ENCODE data around the gene HDAC11. TPM values are rescaled to one million over a fixed set of nuclear protein-coding genes. Genes with fewer than 3 reads are reported as not detected.

The HDAC11 gene
- total RNA-seq, 2 donors from 2014 or later = 3.6 to 5.4 TPM

- H3K27me3 Mint-ChIP-seq = peaks cover 8% of the 10 kb centered on the region
- H3K9me3 Mint-ChIP-seq = no peaks in the 10 kb centered on the region
- H3K4me1 Mint-ChIP-seq = no peaks in the 10 kb centered on the region
- H3K27ac Mint-ChIP-seq = no peak overlapping the region
- H3K36me3 Mint-ChIP-seq (ENCODE audit: low read depth) = no peaks in the 10 kb centered on the region
- no peak overlapping the region for H3K4me3 Mint-ChIP-seq
- peak; percentile 88 for ATAC-seq (replicated peaks)
Observed at GRCh38 chr3:13461169-13462124, 18.7 kb upstream of the HDAC11 start.

DNA sequence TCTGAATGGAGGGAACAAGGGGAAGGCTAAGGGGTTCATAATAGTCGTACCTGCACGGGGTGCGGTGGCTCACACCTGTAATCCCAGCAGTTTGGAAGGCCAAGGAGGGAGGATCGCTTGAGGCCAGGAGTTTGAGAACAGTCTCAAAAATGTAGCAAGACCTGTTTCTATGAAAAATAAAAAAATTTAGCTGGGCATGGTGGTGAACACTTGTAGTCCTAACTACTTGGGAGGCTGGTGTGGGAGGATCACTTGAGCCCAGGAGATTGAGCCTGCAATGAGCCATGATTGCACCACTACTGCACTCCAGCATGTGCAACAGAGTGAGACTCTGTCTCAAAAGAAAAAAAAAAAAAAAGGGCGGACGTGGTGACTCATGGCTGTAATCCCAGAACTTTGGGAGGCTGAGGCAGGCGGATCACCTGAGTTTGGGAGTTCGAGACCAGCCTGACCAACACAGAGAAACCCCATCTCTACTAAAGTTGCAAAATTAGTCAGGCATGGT, 17.9 kb upstream of the HDAC11 start:
- no peaks in the 10 kb centered on the region for H3K9me3 Mint-ChIP-seq
- no peak for ATAC-seq (replicated peaks)
- H3K4me3 Mint-ChIP-seq = no peak overlapping the region
- H3K27me3 Mint-ChIP-seq = peaks cover 8% of the 10 kb centered on the region
- H3K36me3 Mint-ChIP-seq (ENCODE audit: low read depth) = no peaks in the 10 kb centered on the region
- no peak overlapping the region for H3K27ac Mint-ChIP-seq
- no peaks in the 10 kb centered on the region for H3K4me1 Mint-ChIP-seq

GRCh38 chr3:13462822-13463221, 17.3 kb upstream of the HDAC11 start:
- Mint-ChIP-seq H3K36me3 (ENCODE audit: low read depth) (no peaks in the 10 kb centered on the region), H3K27ac (no peak overlapping the region), H3K4me3 (no peak overlapping the region), H3K27me3 (peaks cover 8% of the 10 kb centered on the region), H3K9me3 (no peaks in the 10 kb centered on the region), H3K4me1 (no peaks in the 10 kb centered on the region)
- ATAC-seq (replicated peaks) = no peak

GRCh38 chr3:13463618-13464400, 16.3 kb upstream of the HDAC11 start:
- Mint-ChIP-seq H3K4me3 (no peak overlapping the region), H3K4me1 (no peaks in the 10 kb centered on the region), H3K9me3 (no peaks in the 10 kb centered on the region), H3K36me3 (ENCODE audit: low read depth) (no peaks in the 10 kb centered on the region), H3K27me3 (peaks cover 8% of the 10 kb centered on the region), H3K27ac (no peak overlapping the region)
- no peak for ATAC-seq (replicated peaks)

- Mint-ChIP-seq H3K4me3 (no peak overlapping the region), H3K27me3 (peaks cover 8% of the 10 kb centered on the region), H3K4me1 (no peaks in the 10 kb centered on the region), H3K9me3 (no peaks in the 10 kb centered on the region), H3K27ac (no peak overlapping the region), H3K36me3 (ENCODE audit: low read depth) (no peaks in the 10 kb centered on the region)
- ATAC-seq (replicated peaks) = no peak
Observed at GRCh38 chr3:13465236-13465873, 14.8 kb upstream of the HDAC11 start.

DNA sequence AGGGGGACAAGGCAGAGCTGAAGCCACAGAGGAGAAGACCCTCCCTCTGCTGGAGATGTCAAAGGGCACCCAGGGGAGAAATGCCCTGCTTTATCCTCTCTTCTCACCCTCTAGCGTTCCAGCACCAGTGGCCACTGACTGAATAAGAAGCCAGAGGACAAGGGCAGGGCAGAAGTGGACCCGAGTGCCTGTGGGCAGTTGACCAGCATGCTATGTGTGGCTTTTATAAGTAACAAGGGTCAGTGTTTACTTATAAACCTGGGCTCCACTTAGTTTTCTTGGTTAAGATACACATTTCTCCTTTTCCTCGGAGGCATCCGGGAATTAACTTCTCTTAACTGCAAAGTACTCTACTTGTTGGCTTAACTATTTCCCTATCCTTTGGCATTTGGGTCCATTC, 13.3 kb upstream of the HDAC11 start:
- H3K36me3 Mint-ChIP-seq (ENCODE audit: low read depth) = no peaks in the 10 kb centered on the region
- H3K27ac Mint-ChIP-seq = no peak overlapping the region
- H3K4me1 Mint-ChIP-seq = no peaks in the 10 kb centered on the region
- peaks cover 8% of the 10 kb centered on the region for H3K27me3 Mint-ChIP-seq
- ATAC-seq (replicated peaks) = no peak
- H3K9me3 Mint-ChIP-seq = no peaks in the 10 kb centered on the region
- H3K4me3 Mint-ChIP-seq = no peak overlapping the region

DNA sequence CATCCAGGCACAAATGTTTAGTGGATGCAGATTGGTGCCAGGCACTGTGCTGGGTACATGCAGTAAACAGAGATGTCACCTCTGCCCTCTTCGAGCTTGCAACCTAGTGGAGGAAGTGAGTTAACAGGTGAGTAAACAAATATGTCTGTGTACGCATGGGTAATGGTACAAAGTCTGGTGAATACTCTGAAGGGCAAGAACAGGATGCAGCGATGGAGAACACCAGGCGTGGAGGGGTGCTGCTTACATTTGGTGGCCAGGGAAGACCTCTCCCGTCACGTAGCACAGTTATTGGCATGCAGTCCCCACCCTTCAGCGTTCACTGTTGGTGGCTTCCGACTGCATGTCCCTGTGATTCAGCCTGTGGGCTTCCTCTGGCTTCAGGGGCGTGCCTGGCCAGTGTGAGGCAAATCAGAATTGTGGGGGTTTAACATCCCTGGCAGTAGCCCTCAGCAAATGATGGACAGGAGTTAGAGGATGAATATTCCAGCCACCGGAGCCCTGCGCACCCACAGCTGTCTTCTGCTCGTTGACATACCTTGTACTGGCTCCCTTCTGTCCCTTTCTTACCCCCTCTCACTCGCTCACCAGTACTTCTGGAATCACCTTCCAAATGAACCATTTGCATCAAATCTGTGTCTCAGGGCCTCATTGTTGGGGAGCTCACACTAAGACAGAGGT, 9.1 kb upstream of the HDAC11 start:
- ATAC-seq (replicated peaks) = no peak
- Mint-ChIP-seq H3K4me1 (no peaks in the 10 kb centered on the region), H3K4me3 (no peak overlapping the region), H3K27ac (no peak overlapping the region), H3K36me3 (ENCODE audit: low read depth) (no peaks in the 10 kb centered on the region), H3K9me3 (no peaks in the 10 kb centered on the region), H3K27me3 (no peaks in the 10 kb centered on the region)

GRCh38 chr3:13472286-13472685, 7.8 kb upstream of the HDAC11 start:
- no peak for ATAC-seq (replicated peaks)
- H3K27ac Mint-ChIP-seq = no peak overlapping the region
- no peaks in the 10 kb centered on the region for H3K9me3 Mint-ChIP-seq
- H3K4me1 Mint-ChIP-seq = no peaks in the 10 kb centered on the region
- no peak overlapping the region for H3K4me3 Mint-ChIP-seq
- no peaks in the 10 kb centered on the region for H3K36me3 Mint-ChIP-seq (ENCODE audit: low read depth)
- no peaks in the 10 kb centered on the region for H3K27me3 Mint-ChIP-seq

DNA sequence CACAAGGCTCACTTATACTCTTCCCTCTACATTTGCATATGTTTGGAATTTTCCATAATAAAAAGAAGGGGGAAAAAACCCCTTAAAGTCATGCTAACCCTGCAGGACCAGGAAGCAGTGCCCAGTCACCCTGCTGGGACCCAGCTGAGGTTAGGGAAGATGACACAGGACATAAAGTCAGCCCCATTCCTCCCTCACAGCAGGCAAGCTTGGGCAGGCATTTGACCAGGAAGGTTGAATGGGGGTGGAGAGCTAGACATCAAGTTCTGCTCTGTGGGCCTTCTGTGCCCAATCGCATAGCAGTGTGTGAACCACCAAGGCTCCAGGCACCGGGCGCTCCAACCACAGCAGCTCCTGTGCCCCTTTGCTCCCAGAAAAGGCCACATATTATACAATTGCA, 7.1 kb upstream of the HDAC11 start:
- ATAC-seq (replicated peaks) = no peak
- no peaks in the 10 kb centered on the region for H3K27me3 Mint-ChIP-seq
- no peak overlapping the region for H3K27ac Mint-ChIP-seq
- H3K4me3 Mint-ChIP-seq = no peak overlapping the region
- H3K36me3 Mint-ChIP-seq (ENCODE audit: low read depth) = no peaks in the 10 kb centered on the region
- H3K4me1 Mint-ChIP-seq = no peaks in the 10 kb centered on the region
- no peaks in the 10 kb centered on the region for H3K9me3 Mint-ChIP-seq

GRCh38 chr3:13474021-13474420, 6.1 kb upstream of the HDAC11 start:
- Mint-ChIP-seq H3K27ac (no peak overlapping the region), H3K9me3 (no peaks in the 10 kb centered on the region), H3K27me3 (no peaks in the 10 kb centered on the region), H3K4me3 (no peak overlapping the region), H3K4me1 (no peaks in the 10 kb centered on the region), H3K36me3 (ENCODE audit: low read depth) (no peaks in the 10 kb centered on the region)
- no peak for ATAC-seq (replicated peaks)

GRCh38 chr3:13474776-13475303, 5.3 kb upstream of the HDAC11 start:
- Mint-ChIP-seq H3K4me3 (no peak overlapping the region), H3K4me1 (no peaks in the 10 kb centered on the region), H3K36me3 (ENCODE audit: low read depth) (no peaks in the 10 kb centered on the region), H3K27me3 (no peaks in the 10 kb centered on the region), H3K9me3 (no peaks in the 10 kb centered on the region), H3K27ac (no peak overlapping the region)
- no peak for ATAC-seq (replicated peaks)

- Mint-ChIP-seq H3K9me3 (no peaks in the 10 kb centered on the region), H3K27ac (no peak overlapping the region), H3K4me3 (no peak overlapping the region), H3K36me3 (ENCODE audit: low read depth) (no peaks in the 10 kb centered on the region), H3K27me3 (no peaks in the 10 kb centered on the region), H3K4me1 (no peaks in the 10 kb centered on the region)
- ATAC-seq (replicated peaks) = no peak
Observed at GRCh38 chr3:13475871-13476590, 4.1 kb upstream of the HDAC11 start.

GRCh38 chr3:13477943-13478342, 2.2 kb upstream of the HDAC11 start:
- Mint-ChIP-seq H3K9me3 (no peaks in the 10 kb centered on the region), H3K27me3 (no peaks in the 10 kb centered on the region), H3K4me3 (no peak overlapping the region), H3K4me1 (no peaks in the 10 kb centered on the region), H3K27ac (no peak overlapping the region), H3K36me3 (ENCODE audit: low read depth) (no peaks in the 10 kb centered on the region)
- no peak for ATAC-seq (replicated peaks)
